Lower leg skin (tissue), 4 donors: ENCODE data around the gene RIPPLY2. TPM values are rescaled to one million over a fixed set of nuclear protein-coding genes. Genes with fewer than 3 reads are reported as not detected.

Source experiments
- DNase-seq, 2 donors: peaks; one replicate each; pipeline ENCODE4 v3.0.0-alpha.2; 2019; ENCODE audit warnings: low spot score in 2 of 2
- H3K4me3 ChIP-seq: fragments of 200-600 bp; sonication (generic); 2 replicates; pipeline ENCODE4 v1.5.1; 2017; ENCODE audit warnings: mild to moderate bottlenecking, low read depth; ENCODE audit not compliant: poor library complexity, severe bottlenecking
- CTCF ChIP-seq, 3 donors: fragments of 450-650 bp; IDR thresholded peaks; one replicate each; pipeline ENCODE4 v1.5.1; 2016; ENCODE audit warnings: antibody characterized with exemption in 3 of 3, mild to moderate bottlenecking in 3 of 3, moderate library complexity in 2 of 3
- POLR2A ChIP-seq, 2 donors: fragments of 450-650 bp; IDR thresholded peaks; one replicate each; pipeline ENCODE4 v1.6.1; 2016 to 2017; ENCODE audit warnings: antibody characterized with exemption in 2 of 2, mild to moderate bottlenecking in 1 of 2, moderate library complexity in 1 of 2
- whole genome bisulfite sequencing, 2 donors: methylation state at CpG; one replicate each; pipeline ENCODE4 v1.1.5; 2018; 5-methylcytosine and 5-hydroxymethylcytosine counted together
- intact Hi-C: fragments of 100-400 bp; cut with DNase I; formaldehyde crosslinking; loops from one replicate; pipeline ENCODE4 v1.15.0; 2023; ENCODE audit warnings: low total_unique reads
- total RNA-seq, 4 donors: library from RNA; depleted of rRNA; stranded (reverse); fragments of >200 nt; gene quantifications; one replicate each; pipeline ENCODE4 v1.1.0, GENCODE V29; 2016

The RIPPLY2 gene
- total RNA-seq, 4 donors from 2014 or later, result not detected

GRCh38 chr6:83860782-83861495, 7.8 kb downstream of the RIPPLY2 start:
- 72 to 73% methylated on average over 8 of the region's 8 CpGs for WGBS, 2 donors
- TF ChIP-seq CTCF (IDR thresholded peaks at IDR 0.05) (no peak), POLR2A (IDR thresholded peaks at IDR 0.05) (no peak)
- H3K4me3 ChIP-seq, result no peak overlapping the region
- intact Hi-C loops, result no loop called here
- DNase-seq, result no peak

- DNase-seq, result no peak
- TF ChIP-seq CTCF (IDR thresholded peaks at IDR 0.05) (no peak), POLR2A (IDR thresholded peaks at IDR 0.05) (no peak)
- 84 to 87% methylated on average over 4 of the region's 4 CpGs for WGBS, 2 donors
- H3K4me3 ChIP-seq, result no peak overlapping the region
- intact Hi-C loops, result no loop called here
Measured at GRCh38 chr6:83862776-83863471, 9.8 kb downstream of the RIPPLY2 start.

GRCh38 chr6:83867043-83867442, 13.9 kb downstream of the RIPPLY2 start:
- no peak for DNase-seq
- no peak for TF ChIP-seq CTCF (IDR thresholded peaks at IDR 0.05)
- no peak for TF ChIP-seq POLR2A (IDR thresholded peaks at IDR 0.05)
- intact Hi-C loops, result no loop called here
- no peak overlapping the region for H3K4me3 ChIP-seq

- TF ChIP-seq CTCF (IDR thresholded peaks at IDR 0.05) (no peak), POLR2A (IDR thresholded peaks at IDR 0.05) (no peak)
- peak in 1 of 2 donors; percentile 44 for DNase-seq
- intact Hi-C loops, result no loop called here
- WGBS, 2 donors, result 75 to 84% methylated on average over 9 of the region's 9 CpGs
- no peak overlapping the region for H3K4me3 ChIP-seq
Measured at GRCh38 chr6:83867527-83868161, 14.5 kb downstream of the RIPPLY2 start.

- intact Hi-C loops, result no loop called here
- TF ChIP-seq POLR2A (IDR thresholded peaks at IDR 0.05) (no peak), CTCF (IDR thresholded peaks at IDR 0.05) (no peak)
- 44 to 48% methylated on average over 1 of the region's 1 CpG for WGBS, 2 donors
- no peak overlapping the region for H3K4me3 ChIP-seq
- no peak for DNase-seq
Measured at GRCh38 chr6:83868639-83869038, 15.5 kb downstream of the RIPPLY2 start.
